Measurements from ENCODE around the gene TRPM3. TPM values are rescaled to one million over a fixed set of nuclear protein-coding genes. Genes with fewer than 3 reads are reported as not detected.

The TRPM3 gene
- total RNA-seq, 4 donors from 2014 or later = under 0.01 to 0.26 (median under 0.01) TPM

GRCh38 chr9:71096421-71097108, 24.9 kb downstream of the TRPM3 start:
- Histone ChIP-seq H3K36me3 (no peaks in the 10 kb centered on the region), H3K27ac (no peak overlapping the region), H3K4me1 (no peaks in the 10 kb centered on the region), H3K27me3 (no peaks in the 10 kb centered on the region), H3K9me3 (no peaks in the 10 kb centered on the region), H3K4me3 (no peak overlapping the region)
- TF ChIP-seq, protein P1, sequence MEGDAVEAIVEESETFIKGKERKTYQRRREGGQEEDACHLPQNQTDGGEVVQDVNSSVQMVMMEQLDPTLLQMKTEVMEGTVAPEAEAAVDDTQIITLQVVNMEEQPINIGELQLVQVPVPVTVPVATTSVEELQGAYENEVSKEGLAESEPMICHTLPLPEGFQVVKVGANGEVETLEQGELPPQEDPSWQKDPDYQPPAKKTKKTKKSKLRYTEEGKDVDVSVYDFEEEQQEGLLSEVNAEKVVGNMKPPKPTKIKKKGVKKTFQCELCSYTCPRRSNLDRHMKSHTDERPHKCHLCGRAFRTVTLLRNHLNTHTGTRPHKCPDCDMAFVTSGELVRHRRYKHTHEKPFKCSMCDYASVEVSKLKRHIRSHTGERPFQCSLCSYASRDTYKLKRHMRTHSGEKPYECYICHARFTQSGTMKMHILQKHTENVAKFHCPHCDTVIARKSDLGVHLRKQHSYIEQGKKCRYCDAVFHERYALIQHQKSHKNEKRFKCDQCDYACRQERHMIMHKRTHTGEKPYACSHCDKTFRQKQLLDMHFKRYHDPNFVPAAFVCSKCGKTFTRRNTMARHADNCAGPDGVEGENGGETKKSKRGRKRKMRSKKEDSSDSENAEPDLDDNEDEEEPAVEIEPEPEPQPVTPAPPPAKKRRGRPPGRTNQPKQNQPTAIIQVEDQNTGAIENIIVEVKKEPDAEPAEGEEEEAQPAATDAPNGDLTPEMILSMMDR (IDR thresholded peaks at IDR 0.05) = no peak
- no peak for TF ChIP-seq POLR2A (IDR thresholded peaks at IDR 0.05)
- 62 to 68% methylated on average over 5 of the region's 5 CpGs for WGBS, 2 donors
- intact Hi-C loops (cut with DNase I) = no loop called here
- DNase-seq = no peak

DNA sequence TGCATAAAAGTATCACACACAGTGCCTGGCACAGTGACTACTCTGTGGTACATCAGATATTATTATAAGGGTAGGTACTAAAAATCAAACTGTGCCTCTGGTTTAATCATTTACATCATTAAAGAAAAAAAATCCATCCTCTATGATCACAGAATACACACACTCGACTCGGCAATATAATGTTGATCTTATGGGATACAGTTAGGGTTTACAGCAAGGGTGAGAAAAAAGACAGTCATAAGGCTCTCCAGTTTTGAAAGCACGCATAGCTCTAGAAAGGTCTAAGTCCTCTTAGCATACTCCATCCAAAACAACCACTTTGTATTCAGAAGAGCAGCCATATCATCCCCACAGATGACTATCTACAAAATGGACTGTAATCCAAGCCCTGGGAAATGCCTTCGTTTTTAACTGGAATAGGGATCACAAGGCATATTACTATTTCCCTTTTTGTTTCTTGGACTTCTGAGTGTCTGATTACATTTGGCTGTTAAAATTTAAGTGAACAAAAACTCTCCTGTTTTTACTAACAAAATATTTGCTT, 26.6 kb downstream of the TRPM3 start:
- WGBS, 2 donors = 76 to 83% methylated on average over 4 of the region's 4 CpGs
- H3K4me3 ChIP-seq = no peak overlapping the region
- no peak for TF ChIP-seq POLR2A (IDR thresholded peaks at IDR 0.05)
- TF ChIP-seq, protein P1 (IDR thresholded peaks at IDR 0.05) = no peak
- no peaks in the 10 kb centered on the region for H3K9me3 ChIP-seq
- no peaks in the 10 kb centered on the region for H3K36me3 ChIP-seq
- intact Hi-C loops (cut with DNase I) = no loop called here
- H3K4me1 ChIP-seq = no peaks in the 10 kb centered on the region
- no peak overlapping the region for H3K27ac ChIP-seq
- DNase-seq = no peak
- H3K27me3 ChIP-seq = no peaks in the 10 kb centered on the region

- no peak overlapping the region for H3K4me3 ChIP-seq
- intact Hi-C loops (cut with DNase I) = no loop called here
- no peak overlapping the region for H3K27ac ChIP-seq
- TF ChIP-seq POLR2A (IDR thresholded peaks at IDR 0.05) = no peak
- TF ChIP-seq, protein P1 (IDR thresholded peaks at IDR 0.05) = no peak
- no peak for DNase-seq
- no peaks in the 10 kb centered on the region for H3K9me3 ChIP-seq
- H3K27me3 ChIP-seq = no peaks in the 10 kb centered on the region
- H3K36me3 ChIP-seq = no peaks in the 10 kb centered on the region
- H3K4me1 ChIP-seq = no peaks in the 10 kb centered on the region
Measured at GRCh38 chr9:71090896-71091295, 30.5 kb downstream of the TRPM3 start.

DNA sequence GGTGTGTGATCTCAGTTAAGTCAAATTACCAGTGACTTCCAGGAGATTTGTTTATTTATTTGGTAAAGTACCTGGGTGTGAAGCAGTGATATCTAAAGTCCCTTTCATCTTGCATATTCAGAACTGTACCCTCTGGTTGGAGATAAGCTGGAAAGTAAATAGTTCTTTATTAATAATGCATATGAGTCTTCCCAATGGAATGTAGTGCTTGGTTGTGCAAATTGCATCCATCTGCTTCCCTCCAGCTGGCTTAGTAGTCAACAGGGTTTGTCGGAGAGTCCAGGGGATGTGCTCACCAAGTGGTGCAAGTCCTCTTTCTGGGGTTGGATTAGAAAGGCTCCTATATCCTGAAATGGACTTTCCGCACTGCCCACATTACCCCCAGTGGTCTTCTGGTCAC, 42.0 kb downstream of the TRPM3 start:
- Histone ChIP-seq H3K36me3 (no peaks in the 10 kb centered on the region), H3K9me3 (no peaks in the 10 kb centered on the region), H3K27ac (no peak overlapping the region), H3K27me3 (no peaks in the 10 kb centered on the region), H3K4me1 (no peaks in the 10 kb centered on the region), H3K4me3 (no peak overlapping the region)
- 100% methylated on average over 1 of the region's 2 CpGs; no CpG with 5 or more reads in 1 of the 2 donors for WGBS, 2 donors
- DNase-seq = no peak
- intact Hi-C loops (cut with DNase I) = no loop called here
- TF ChIP-seq, protein P1 (IDR thresholded peaks at IDR 0.05) = no peak
- TF ChIP-seq POLR2A (IDR thresholded peaks at IDR 0.05) = no peak

DNA sequence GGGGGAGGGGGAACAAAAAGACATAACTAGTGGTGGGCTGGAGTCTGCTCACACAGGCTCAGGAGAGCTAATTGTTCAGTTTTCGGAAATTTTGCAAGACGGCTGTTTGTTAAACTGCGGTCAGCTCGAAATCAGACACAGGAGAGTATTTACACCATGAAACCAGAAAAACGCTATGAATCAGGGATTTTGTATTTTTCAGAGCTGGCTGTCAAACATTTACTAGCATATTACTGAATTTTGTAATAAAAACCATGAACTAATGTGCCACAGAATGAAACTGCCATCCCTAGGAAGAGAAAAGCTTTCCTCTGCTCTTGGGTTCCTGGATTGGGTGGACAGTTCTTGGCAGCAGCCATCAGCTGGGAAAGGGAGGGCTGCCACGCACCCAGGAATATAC, 45.3 kb downstream of the TRPM3 start:
- Histone ChIP-seq H3K27ac (no peak overlapping the region), H3K9me3 (no peaks in the 10 kb centered on the region), H3K36me3 (no peaks in the 10 kb centered on the region), H3K4me1 (no peaks in the 10 kb centered on the region), H3K27me3 (no peaks in the 10 kb centered on the region), H3K4me3 (no peak overlapping the region)
- intact Hi-C loops (cut with DNase I) = no loop called here
- 79 to 84% methylated on average over 5 of the region's 6 CpGs for WGBS, 2 donors
- TF ChIP-seq, protein P1 (IDR thresholded peaks at IDR 0.05) = no peak
- TF ChIP-seq POLR2A (IDR thresholded peaks at IDR 0.05) = no peak
- no peak for DNase-seq

Measured in esophagus squamous epithelium (tissue), 5 donors.